GM18870 (cell line): ENCODE results near the gene IGFL2.
"Not testable (repeated sequence)": the region's sequence is repeated elsewhere in the genome, so short reads cannot be mapped to it uniquely, and the experiment has no call there.

Source experiments
- ATAC-seq: cut with Tn5 transposase; IDR thresholded peaks from one replicate; pipeline ENCODE4 v1.9.1; 2021; ENCODE audit warnings: moderate library complexity; ENCODE audit not compliant: unreplicated experiment

The IGFL2 gene

GRCh38 chr19:46141421-46141820 is 6.6 kb upstream of the IGFL2 start:
- no peak for ATAC-seq

- no peak for ATAC-seq
Measured at GRCh38 chr19:46142294-46142693, 5.7 kb upstream of the IGFL2 start.

DNA sequence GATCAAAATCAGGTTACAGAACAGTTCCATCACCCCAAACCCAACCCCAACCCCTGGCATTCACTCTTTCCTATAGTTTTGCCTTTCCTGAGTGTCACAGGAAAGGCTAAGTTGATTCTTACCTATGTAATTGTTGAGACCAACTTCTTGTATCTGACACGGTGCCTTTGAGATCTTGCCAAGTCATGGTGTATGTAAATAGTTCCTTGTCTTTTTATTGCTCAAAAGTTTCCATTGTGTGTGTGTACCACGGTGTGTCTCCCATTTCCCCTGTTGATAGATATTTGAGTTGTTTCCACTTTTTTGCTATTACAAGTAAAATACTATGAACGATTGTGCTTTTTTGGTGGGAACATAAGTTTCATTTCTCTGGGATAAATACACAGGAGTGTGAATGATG is 3.3 kb upstream of the IGFL2 start:
- no peak for ATAC-seq

DNA sequence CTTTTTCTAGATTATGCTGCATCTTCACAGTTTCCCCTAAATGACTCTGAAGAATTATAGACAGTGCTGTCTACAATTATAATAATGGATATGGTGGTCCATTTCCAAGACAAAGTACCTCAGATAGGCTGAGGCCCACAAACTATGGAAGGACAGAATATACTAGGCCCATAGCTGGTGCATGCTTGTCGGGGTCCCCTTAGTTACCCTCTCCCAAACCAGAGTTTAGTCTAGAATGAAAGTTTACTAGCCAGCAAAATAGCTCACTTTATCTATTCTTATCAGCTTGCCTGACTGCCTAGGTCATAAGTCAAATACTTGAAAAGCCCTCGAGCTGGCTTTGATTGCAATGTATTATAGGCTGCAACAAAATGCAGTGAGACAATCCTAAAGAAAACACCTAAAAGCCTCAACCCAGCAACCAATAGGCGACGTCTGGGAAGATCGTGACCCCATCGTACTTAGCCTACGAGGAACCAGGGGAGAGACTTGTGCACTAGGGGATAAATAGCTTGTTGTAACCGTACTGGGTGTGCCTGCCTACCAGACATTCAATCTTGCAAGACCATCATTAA is 785 bp upstream of the IGFL2 start:
- no peak for ATAC-seq

- no peak for ATAC-seq
Measured at GRCh38 chr19:46150606-46151005, 2.6 kb downstream of the IGFL2 start.

- ATAC-seq: no peak
Measured at GRCh38 chr19:46155237-46155636, 7.2 kb downstream of the IGFL2 start.

DNA sequence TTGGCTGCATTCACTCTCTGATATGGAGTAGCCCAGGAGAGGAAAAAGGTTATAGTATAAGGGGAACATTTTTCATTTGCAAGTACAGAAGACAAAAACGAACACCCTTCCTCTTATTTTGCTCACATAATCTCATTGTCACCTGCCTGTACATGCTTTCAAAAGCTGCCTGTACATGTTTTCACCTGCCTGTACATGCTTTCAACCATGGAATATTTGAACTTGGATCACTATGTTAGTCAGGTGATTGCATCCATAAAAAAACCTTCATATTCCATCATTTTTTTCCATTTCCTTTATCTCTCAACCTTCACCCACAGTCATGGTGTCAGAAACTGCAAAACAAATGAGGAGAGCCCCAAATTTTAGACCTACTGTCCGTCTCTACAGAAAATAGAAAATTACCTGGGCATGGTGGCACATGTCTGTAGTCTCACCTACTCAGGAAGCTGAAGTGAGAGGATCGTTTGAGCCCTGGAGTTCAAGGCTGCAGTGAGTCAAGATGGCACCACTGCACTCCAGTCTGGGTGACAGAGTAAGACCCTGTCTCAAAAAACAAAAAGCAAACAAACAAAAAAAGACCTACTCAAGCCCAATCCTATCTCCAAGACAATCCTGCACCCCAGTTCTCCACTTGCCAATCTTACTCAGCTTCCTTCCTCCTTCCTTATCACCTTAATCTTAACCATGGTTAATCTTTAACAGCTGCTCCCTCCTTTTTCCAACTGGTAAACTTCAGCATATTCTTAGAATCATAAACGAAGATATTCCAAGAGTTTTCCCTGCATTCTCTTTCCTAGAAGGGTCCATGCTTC is 11.6 kb downstream of the IGFL2 start:
- no peak for ATAC-seq

GRCh38 chr19:46160233-46160775 is 12.3 kb downstream of the IGFL2 start:
- ATAC-seq: no peak

DNA sequence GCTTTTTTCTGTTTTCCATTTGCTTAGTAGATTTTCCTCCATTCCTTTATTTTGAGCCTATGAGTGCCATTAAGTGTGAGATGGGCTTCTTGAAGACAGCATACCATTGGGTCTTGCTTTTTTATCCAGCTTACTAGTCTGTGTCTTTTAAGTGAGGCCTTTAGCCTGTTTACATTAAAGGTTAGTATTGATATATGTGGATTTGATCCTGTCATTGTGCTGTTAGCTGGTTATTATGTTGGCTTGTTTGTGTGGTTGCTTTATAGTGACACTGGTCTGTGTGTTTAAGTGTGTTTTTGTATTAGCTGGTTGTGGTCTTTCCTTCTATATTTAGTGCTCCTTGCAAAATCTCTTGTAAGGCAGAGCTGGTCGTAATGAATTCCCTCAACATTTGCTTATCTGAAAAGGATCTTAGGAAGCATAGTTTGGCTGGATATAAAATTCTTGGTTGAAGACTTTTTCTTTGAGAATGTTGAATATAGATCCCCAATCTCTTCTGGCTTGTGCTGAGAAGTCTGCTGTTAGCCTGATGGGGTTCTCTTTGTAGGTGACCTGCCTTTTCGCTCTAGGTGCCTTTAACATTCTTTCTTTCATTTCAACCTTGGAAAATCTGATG is 13.7 kb downstream of the IGFL2 start:
- ATAC-seq: not testable (repeated sequence)

DNA sequence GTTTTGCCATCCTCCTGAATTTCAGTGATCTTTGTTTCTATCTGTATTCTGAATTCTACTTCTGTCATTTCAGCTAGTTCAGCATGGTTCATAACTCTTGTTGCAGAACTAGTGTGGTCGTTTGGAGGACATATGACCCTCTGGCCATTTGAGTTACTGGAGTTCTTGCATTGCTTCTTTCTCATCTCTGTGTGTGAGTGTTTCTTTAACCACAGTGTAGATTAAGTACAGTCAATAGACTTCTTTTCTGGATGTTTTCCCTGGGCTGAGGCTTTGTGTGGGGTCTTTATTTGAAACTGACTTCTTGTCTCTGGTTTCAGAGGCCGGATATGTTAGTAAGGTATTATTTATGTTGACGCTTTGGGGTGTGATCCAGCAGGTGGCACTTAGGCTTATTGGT is 14.7 kb downstream of the IGFL2 start:
- no peak for ATAC-seq

- ATAC-seq: no peak
Measured at GRCh38 chr19:46173886-46174480, 25.9 kb downstream of the IGFL2 start.

- no peak for ATAC-seq
Measured at GRCh38 chr19:46176116-46176860, 28.2 kb downstream of the IGFL2 start.

GRCh38 chr19:46179076-46179759 is 31.2 kb downstream of the IGFL2 start:
- ATAC-seq: no peak

- no peak for ATAC-seq
Measured at GRCh38 chr19:46180701-46181387, 32.8 kb downstream of the IGFL2 start.

- no peak for ATAC-seq
Measured at GRCh38 chr19:46181388-46181779, 33.3 kb downstream of the IGFL2 start.

DNA sequence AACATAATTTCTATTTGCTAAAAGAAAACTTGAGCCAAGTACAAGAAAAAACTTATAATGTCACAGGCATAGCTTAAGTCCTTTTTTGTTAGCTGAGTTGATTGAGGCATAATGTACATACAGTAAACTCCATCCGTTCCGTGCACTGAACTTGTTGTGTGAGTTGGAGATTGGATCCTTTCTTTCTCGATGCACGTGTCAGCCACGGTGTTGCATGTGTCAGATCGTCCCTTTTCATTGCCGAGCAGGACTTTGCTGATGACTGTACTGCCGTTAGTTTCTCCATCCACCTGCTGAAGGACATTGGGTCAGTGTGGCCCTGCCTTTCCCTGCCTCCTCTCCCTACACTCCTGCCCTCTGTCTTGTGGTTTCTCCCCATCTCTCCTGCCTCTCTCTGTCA is 34.4 kb downstream of the IGFL2 start:
- ATAC-seq: no peak

DNA sequence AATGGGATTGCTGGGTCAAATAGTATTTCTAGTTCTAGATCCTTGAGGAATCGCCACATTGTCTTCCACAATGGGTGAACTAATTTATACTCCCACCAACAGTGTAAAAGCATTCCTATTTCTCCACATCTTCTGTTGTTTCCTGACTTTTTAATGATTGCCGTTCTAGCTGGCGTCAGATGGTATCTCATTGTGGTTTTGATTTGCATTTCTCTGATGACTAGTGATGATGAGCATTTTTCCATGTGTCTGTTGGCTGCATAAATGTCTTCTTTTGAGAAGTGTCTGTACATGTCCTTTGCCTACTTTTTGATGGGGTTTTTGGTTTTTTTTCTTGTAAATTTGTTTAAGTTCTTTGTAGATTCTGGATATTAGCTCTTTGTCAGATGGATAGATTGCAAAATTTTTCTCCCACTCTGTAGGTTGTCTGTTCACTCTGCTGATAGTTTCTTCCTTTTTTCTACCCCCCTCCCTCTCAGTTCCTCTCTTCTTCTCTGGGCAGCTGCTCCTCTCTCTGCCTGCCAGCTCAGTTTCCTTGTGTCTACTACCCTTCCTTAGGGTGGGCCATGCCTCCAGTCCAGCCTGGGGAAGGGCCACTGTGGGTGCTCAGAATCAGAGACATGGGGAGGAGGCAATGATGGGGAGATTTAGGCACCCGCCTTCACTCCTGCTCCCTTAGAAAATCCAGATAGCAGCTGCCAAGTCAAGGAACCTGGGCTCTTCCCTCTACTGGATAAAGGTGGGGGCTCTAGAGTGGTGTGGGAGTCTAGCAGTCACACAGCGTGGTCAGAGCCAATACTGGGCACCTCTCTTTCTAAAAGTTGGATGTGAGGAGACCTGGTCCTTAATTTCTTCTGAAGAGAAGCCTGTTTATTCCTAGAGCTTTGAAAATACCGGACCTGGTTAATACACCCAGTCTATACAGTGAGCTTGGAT is 37.0 kb downstream of the IGFL2 start:
- ATAC-seq: not testable (repeated sequence)

DNA sequence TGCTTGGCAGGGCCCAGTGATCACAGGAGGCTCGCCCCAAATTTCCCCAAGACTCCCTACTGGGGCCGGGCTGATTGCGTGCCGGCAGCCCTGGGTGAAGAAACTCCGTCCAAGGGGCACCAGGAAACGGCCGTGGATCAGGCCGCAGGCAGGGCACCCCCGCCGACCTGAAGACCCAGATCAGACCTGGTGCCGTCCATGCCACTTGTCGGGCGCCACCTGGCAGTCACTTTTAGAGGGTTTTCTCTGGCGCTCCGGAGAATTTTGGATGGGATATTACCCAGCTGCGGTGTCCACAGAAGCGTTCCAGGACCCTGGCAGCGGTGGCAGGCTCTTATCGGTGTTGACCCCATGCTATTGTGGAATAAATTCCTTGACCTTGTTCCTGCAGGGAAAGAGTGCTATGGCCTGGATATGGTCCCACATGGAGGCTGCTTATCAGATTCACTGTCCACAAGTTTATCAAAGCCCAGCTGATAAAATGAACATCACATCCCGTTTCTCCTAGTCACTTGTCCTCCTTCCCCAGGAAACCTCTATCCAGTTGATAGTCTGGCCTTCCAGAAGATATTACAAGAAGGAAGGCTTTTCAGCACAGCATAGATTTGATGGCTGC is 38.2 kb downstream of the IGFL2 start:
- ATAC-seq: no peak
